IMR-90 (cell line): ENCODE measurements around the gene ATM. TPM values are rescaled to one million over a fixed set of nuclear protein-coding genes. Genes with fewer than 3 reads are reported as not detected.

Experiments used
- ATAC-seq: fragments of 200-7000 bp; cut with Tn5 transposase; 2 replicates; pipeline ENCODE4 v1.9.1; 2020; ENCODE audit warnings: low read depth, mild to moderate bottlenecking, moderate library complexity
- BruUV-seq: library from RNA; stranded (reverse); fragments of 400-500 nt; replicated peaks from 2 replicates; lab custom pipeline; 2021; lab: Mats Ljungman, UMichigan
- CTCF ChIA-PET: fragments of 300-600 bp; formaldehyde crosslinking; extraction: SDS; loops from one replicate; lab custom pipeline; 2021; ENCODE audit warnings: antibody characterized with exemption; lab: Yijun Ruan, JAX
- POLR2A ChIA-PET: fragments of 300-600 bp; sonication (Branson Sonifier 250); formaldehyde crosslinking; loops from one replicate; lab custom pipeline; 2022; ENCODE audit warnings: antibody characterized with exemption; ENCODE audit not compliant: unreplicated experiment; lab: Charles Lee
- DNase-seq: peaks from one replicate; pipeline ENCODE4 v3.0.0; 2013
- H2AFZ ChIP-seq: replicated peaks from 2 replicates; pipeline ENCODE3; 2013; ENCODE audit warnings: low read length, mild to moderate bottlenecking; ENCODE audit not compliant: poor library complexity
- H2AK5ac ChIP-seq: 2 replicates; pipeline ENCODE4 v1.6.1; 2013; ENCODE audit warnings: low read depth, low read length, inconsistent platforms
- H2AK9ac ChIP-seq: replicated peaks from 2 replicates; pipeline ENCODE3; 2013; ENCODE audit warnings: mild to moderate bottlenecking, low read depth, low read length, moderate library complexity; ENCODE audit not compliant: poor library complexity
- H2BK120ac ChIP-seq: 2 replicates; pipeline ENCODE4 v1.6.1; 2013; ENCODE audit warnings: low read depth, low read length, inconsistent platforms
- H2BK15ac ChIP-seq: 3 replicates; pipeline ENCODE4 v1.6.1; 2013; ENCODE audit warnings: low read depth, low read length, inconsistent platforms
- H2BK20ac ChIP-seq: 2 replicates; pipeline ENCODE4 v1.6.1; 2013; ENCODE audit warnings: low read depth, mild to moderate bottlenecking, inconsistent platforms, low read length, moderate library complexity
- H2BK5ac ChIP-seq: 2 replicates; pipeline ENCODE4 v1.6.1; 2013; ENCODE audit warnings: mild to moderate bottlenecking, low read depth, low read length, inconsistent platforms; ENCODE audit not compliant: poor library complexity, severe bottlenecking
- H3K14ac ChIP-seq: replicated peaks from 2 replicates; pipeline ENCODE4 v1.6.1; 2013; ENCODE audit warnings: low read depth, low read length, inconsistent platforms
- H3K18ac ChIP-seq: 2 replicates; pipeline ENCODE4 v1.6.1; 2013; ENCODE audit warnings: low read depth, low read length, control low read depth
- H3K23ac ChIP-seq: 2 replicates; pipeline ENCODE4 v1.6.1; 2013; ENCODE audit warnings: low read depth, low read length, inconsistent platforms
- H3K27ac ChIP-seq: 2 replicates; pipeline ENCODE4 v1.5.1; 2013; ENCODE audit warnings: mild to moderate bottlenecking, control low read depth, low read length; ENCODE audit not compliant: insufficient read depth
- H3K27me3 ChIP-seq: 2 replicates; pipeline ENCODE4 v1.6.1; 2013; ENCODE audit warnings: low read length; ENCODE audit not compliant: control insufficient read depth, insufficient read depth
- H3K36me3 ChIP-seq: 2 replicates; pipeline ENCODE4 v1.6.1; 2013; ENCODE audit warnings: low read length, mixed read lengths; ENCODE audit not compliant: control insufficient read depth, insufficient read depth
- H3K4ac ChIP-seq: 2 replicates; pipeline ENCODE4 v1.6.1; 2013; ENCODE audit warnings: low read depth, low read length, inconsistent platforms
- H3K4me1 ChIP-seq: 2 replicates; pipeline ENCODE4 v1.6.1; 2013; ENCODE audit warnings: low read length, mixed read lengths; ENCODE audit not compliant: control insufficient read depth, insufficient read depth
- H3K4me2 ChIP-seq: 2 replicates; pipeline ENCODE4 v1.6.1; 2013; ENCODE audit warnings: low read depth, mild to moderate bottlenecking, control low read depth, low read length, moderate library complexity
- H3K4me3 ChIP-seq: 2 replicates; pipeline ENCODE4 v1.5.1; 2013; ENCODE audit warnings: low read depth, mild to moderate bottlenecking, control low read depth, low read length, moderate library complexity; ENCODE audit not compliant: insufficient read depth
- H3K56ac ChIP-seq: 2 replicates; pipeline ENCODE4 v1.6.1; 2013; ENCODE audit warnings: low read length, inconsistent platforms; ENCODE audit not compliant: insufficient read depth; ENCODE audit errors: extremely low read depth
- H3K79me1 ChIP-seq, 2 experiments: 2 replicates each; pipeline ENCODE4 v1.6.1; 2013; ENCODE audit warnings: low read length in 2 of 2, inconsistent platforms in 1 of 2, low read depth in 1 of 2
- H3K9ac ChIP-seq: 2 replicates; pipeline ENCODE4 v1.6.1; 2013; ENCODE audit warnings: low read depth, low read length, control low read depth
- H3K9me1 ChIP-seq: 2 replicates; pipeline ENCODE4 v1.6.1; 2013; ENCODE audit warnings: low read length, inconsistent platforms; ENCODE audit not compliant: insufficient read depth
- H3K9me3 ChIP-seq: 2 replicates; pipeline ENCODE4 v1.6.1; 2013; ENCODE audit warnings: low read length; ENCODE audit not compliant: control insufficient read depth, insufficient read depth
- H4K20me1 ChIP-seq: 2 replicates; pipeline ENCODE4 v1.6.1; 2013; ENCODE audit warnings: low read length, inconsistent platforms; ENCODE audit not compliant: insufficient read depth
- H4K5ac ChIP-seq: 2 replicates; pipeline ENCODE4 v1.6.1; 2013; ENCODE audit warnings: mild to moderate bottlenecking, low read depth, low read length, control low read depth
- H4K8ac ChIP-seq, 2 experiments: 2 replicates each; pipeline ENCODE4 v1.6.1; 2013; ENCODE audit warnings: low read depth in 2 of 2, low read length in 2 of 2, control low read depth in 1 of 2, inconsistent platforms in 1 of 2
- H4K91ac ChIP-seq: 2 replicates; pipeline ENCODE4 v1.6.1; 2013; ENCODE audit warnings: low read depth, low read length, inconsistent platforms; ENCODE audit not compliant: insufficient read depth
- BHLHE40 ChIP-seq: fragments of 150-350 bp; IDR thresholded peaks from 2 replicates; pipeline ENCODE4 v1.6.1; 2016; ENCODE audit warnings: mild to moderate bottlenecking, low read depth, low read length
- MAFK ChIP-seq: IDR thresholded peaks from 2 replicates; pipeline ENCODE4 v1.6.1; 2012; ENCODE audit warnings: low read depth, low read length, improper control_type of control experiment
- MAZ ChIP-seq: IDR thresholded peaks from 2 replicates; pipeline ENCODE4 v1.6.1; 2012; ENCODE audit warnings: low read depth, mild to moderate bottlenecking, low read length, improper control_type of control experiment, moderate library complexity, borderline replicate concordance
- RCOR1 ChIP-seq: IDR thresholded peaks from 2 replicates; pipeline ENCODE4 v1.6.1; 2012; ENCODE audit warnings: mild to moderate bottlenecking, low read length, improper control_type of control experiment; ENCODE audit not compliant: insufficient replicate concordance
- WGBS, 2 experiments: methylation state at CpG; one replicate each; pipeline versions ENCODE4 v1.1.5 to v1.1.7; 2013; ENCODE audit warnings: missing lambda C conversion rate in 2 of 2; ENCODE audit not compliant: insufficient read length in 1 of 2; ENCODE audit errors: extremely low coverage in 2 of 2; 5-methylcytosine and 5-hydroxymethylcytosine counted together
- dilution Hi-C: fragments of 300-500 bp; cut with HindIII; formaldehyde crosslinking; loops from one replicate; pipeline ENCODE4 v1.14.3; 2018; ENCODE audit warnings: low sequenced_read_pairs; ENCODE audit not compliant: unreplicated experiment
- in situ Hi-C: fragments of 300-500 bp; cut with MboI; formaldehyde crosslinking; loops from 3 replicates; pipeline ENCODE4 v1.14.3; 2019; ENCODE audit warnings: low sequenced_read_pairs, inconsistent platforms, mixed read lengths
- intact Hi-C: fragments of 100-400 bp; cut with micrococcal nuclease; formaldehyde crosslinking; loops from 2 replicates; pipeline ENCODE4 v1.10.0; 2022
- polyA plus RNA-seq, 3 experiments: library from polyadenylated mRNA; depleted of rRNA; stranded (reverse); fragments of >200 nt; gene quantifications; 2 replicates each; pipeline ENCODE4 v1.2.3, GENCODE V29; 2012; ENCODE audit warnings: low replicate concordance in 1 of 3
- total RNA-seq: library from RNA; depleted of rRNA; stranded (reverse); fragments of >200 nt; gene quantifications from 2 replicates; pipeline ENCODE4 v1.2.3, GENCODE V29; 2012

ATM gene
- total and polyA plus RNA-seq, 2 of the 4 experiments (the other 2 are of a cell fraction) = 18.1 to 30.6 TPM

- in situ Hi-C loops = no loop called here
- no peak overlapping the region for H3K4ac ChIP-seq
- H2AFZ ChIP-seq = no peak overlapping the region
- no peak overlapping the region for H3K4me3 ChIP-seq
- H2BK120ac ChIP-seq = no peak overlapping the region
- no peak overlapping the region for H4K91ac ChIP-seq
- no peak for DNase-seq
- no peak overlapping the region for H2BK15ac ChIP-seq
- 0 out of 2 replicates have a peak, but pooled peaks cover 1% of the 10 kb centered on the region for H3K4me1 ChIP-seq
- H4K8ac ChIP-seq = no peak overlapping the region
- no peak for ATAC-seq
- H2AK5ac ChIP-seq = no peak overlapping the region
- ChIA-PET POLR2A (no interaction called here), CTCF (no interaction called here)
- TF ChIP-seq MAFK (0 out of 2 replicates have a peak, but pooled peaks have one; percentile 22), RCOR1 (no peak), BHLHE40 (no peak), MAZ (no peak)
- no peak overlapping the region for H2BK20ac ChIP-seq
- dilution Hi-C loops = no loop called here
- no peaks in the 10 kb centered on the region for H3K9me3 ChIP-seq
- no CpG with 5 or more reads among the region's 3 CpGs for WGBS, 2 experiments
- H3K14ac ChIP-seq = no peak overlapping the region
- no TSS peak for BruUV-seq
- no peak overlapping the region for H3K56ac ChIP-seq
- intact Hi-C loops = no loop called here
- H2BK5ac ChIP-seq = no peak overlapping the region
- no peak overlapping the region for H3K4me2 ChIP-seq
- H3K23ac ChIP-seq = no peak overlapping the region
- no peaks in the 10 kb centered on the region; the same call in 1 of the 2 replicates for H3K9me1 ChIP-seq
- no peaks in the 10 kb centered on the region for H3K79me1 ChIP-seq
- no peaks in the 10 kb centered on the region for H4K20me1 ChIP-seq
- H3K27ac ChIP-seq = no peak overlapping the region
- H3K27me3 ChIP-seq = no peaks in the 10 kb centered on the region
- no peak overlapping the region for H2AK9ac ChIP-seq
- no peak overlapping the region for H4K5ac ChIP-seq
- H3K9ac ChIP-seq = no peak overlapping the region
- H3K18ac ChIP-seq = no peak overlapping the region
- H3K36me3 ChIP-seq = peaks cover 9% of the 10 kb centered on the region
These were observed 70.4 kb downstream of the ATM start for GRCh38 chr11:108293229-108293628.
